Activated CD8-positive, alpha-beta memory T cell treated with anti-CD3 and anti-CD28 coated beads, Interleukin-2, amount 50 U/mL, for 24 hours (primary cell): ENCODE data around the gene MYOM1.
A peak's percentile ranks its signal among the peaks of the same experiment; 100 is the strongest.
"Not testable (repeated sequence)": the region's sequence is repeated elsewhere in the genome, so short reads cannot be mapped to it uniquely, and the experiment has no call there.

Experiments
- DNase-seq: peaks from one replicate; pipeline ENCODE4 v3.0.0-alpha.2; 2020; ENCODE audit errors: extremely low read depth

MYOM1 gene

DNA sequence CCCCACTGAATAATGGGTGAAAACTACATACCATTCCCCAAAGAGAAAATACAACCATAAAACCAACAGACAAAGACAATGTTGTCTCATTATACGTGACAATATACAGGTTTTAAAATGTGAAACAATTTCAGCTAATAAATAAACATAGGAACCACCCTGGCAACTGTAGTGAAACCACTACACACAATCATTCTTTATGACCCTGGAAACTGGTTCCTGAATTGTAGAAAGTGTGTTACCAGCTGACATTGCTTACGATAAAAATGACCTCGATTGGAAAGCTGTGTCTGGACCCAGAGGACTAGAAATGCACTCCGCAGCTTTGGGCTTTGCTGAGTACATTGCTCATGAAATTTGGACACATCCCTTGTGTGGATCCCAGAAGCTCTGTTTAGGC, 132.9 kb downstream of the MYOM1 start:
- no peak for DNase-seq

DNA sequence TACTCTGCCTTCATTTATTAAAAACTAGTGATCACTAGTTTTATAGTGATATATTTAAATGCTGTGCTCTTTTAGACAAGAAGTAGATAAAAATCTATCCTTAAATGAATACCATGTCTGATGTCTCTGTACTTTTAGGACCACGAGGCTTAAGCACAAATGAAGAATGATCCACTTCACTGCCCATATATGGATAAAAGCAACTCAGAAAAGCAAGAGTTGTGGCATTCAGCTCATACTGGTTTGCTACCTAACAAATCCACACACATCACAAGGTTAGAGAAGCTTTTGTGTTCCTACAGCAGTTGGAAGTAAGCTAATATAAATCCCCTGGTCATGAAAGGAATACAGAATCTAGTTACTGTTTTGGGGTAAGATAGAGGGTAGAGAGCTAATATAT, 134.2 kb downstream of the MYOM1 start:
- DNase-seq = no peak

DNA sequence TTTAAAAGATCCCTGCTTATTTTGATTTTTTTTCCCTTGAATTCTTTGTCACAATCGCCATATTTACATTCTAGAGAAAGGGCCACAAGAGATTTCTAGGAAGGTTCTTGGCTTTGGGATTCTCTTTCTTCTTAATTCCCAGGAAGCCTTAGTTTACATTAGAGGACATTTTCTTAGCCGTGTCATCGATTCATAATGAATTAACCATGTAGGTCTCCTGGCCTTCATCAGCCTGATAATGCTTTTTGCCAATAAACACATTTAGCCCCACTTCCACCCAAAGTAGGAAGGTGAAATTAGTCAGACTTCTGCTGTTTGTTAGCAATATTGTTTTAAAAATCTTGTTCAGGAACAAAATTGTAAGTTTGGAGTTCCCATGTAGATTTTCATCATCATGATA, 135.6 kb downstream of the MYOM1 start:
- no peak for DNase-seq

DNA sequence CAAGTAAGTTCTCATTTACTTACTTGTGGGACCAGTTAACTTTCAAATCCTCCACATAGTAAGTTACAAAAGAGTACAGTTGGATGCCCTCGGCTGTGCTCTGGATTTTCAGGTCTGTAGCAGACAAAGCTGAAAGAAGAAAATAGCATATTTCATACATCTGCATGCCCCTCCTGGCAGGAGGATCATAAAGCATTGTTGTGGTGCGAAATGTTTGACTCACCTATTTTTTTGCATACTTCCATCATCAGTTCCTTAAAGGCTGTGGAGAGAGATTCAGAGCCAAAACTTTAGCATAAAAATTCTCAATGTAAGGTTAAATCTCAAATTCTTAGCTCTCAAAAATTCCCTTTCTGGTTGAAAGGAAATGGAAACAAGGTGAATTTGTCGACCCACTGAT, 136.0 kb downstream of the MYOM1 start:
- no peak for DNase-seq

DNA sequence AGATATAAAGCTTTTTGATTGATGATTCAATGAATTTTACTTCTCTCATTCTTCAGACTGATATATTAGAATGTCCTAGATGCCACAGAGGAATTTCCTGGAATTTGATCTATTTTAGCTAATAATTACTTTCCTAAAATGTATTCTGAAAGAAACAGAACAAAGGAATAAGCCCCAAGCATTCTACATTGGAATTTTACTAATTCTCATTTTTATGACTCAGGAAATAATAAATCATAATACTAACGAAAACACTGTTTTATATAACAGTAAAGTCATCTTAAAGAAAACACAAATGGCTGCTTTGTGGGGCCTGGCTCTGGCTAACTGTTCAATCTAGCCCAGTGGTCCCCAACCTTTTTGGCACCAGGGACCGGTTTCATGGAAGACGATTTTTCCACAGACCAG, 138.2 kb downstream of the MYOM1 start:
- DNase-seq = no peak

DNA sequence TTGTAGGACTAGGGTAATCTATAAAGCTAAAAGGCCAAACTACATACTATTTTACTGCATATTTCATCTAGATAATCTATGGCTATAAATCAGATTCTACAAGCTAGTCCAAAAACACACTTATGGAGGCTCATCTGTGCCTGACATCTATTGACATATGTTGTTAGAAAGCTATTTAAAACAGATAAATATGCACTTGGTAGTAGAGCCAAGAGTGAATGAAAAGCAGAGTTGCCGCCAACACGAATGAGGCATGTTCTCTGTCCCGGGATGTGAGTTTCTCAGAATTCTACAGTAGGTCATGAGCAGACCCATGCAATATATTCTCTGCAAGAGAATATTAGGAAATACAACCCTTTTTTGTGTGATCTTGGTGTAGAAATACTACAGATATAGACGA, 140.1 kb downstream of the MYOM1 start:
- no peak for DNase-seq

DNA sequence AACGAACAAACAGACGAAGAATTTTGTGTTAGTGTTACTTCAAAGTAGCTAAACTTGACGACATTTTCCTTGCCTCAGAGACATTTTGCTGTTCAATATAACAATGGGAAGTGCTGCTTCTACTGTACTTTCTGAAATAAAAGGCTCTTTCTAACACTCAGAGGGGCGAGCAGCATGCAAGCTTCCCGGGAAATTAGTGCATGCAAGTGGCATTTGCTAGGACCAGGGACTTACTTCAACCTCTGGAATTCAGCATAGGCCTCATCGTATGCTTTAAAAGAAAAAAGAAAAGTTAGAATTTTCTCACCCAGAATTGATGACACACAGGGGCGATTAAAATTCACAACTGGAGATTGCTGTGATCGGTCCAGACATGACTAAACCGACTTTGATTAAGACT, 144.3 kb downstream of the MYOM1 start:
- no peak for DNase-seq

DNA sequence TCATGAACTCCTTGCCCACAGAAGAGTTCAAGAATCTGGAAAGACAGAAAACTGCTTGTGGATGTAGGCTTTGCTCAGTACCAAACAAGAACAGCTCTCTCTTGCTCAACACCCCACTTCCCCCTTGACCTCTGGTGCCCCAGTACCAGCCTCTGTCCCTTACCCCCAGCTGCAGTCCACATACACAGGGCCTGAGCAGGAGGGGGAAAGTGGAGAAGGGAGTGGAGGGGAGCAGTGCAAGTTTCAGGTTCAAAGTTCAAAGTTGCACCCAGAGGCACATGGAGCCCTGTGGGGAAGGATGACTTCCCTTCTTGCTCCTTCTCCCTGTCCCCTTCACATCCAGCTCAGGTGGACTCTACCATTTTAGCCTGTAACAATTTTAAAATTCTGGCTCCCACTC, 145.7 kb downstream of the MYOM1 start:
- DNase-seq = no peak

DNA sequence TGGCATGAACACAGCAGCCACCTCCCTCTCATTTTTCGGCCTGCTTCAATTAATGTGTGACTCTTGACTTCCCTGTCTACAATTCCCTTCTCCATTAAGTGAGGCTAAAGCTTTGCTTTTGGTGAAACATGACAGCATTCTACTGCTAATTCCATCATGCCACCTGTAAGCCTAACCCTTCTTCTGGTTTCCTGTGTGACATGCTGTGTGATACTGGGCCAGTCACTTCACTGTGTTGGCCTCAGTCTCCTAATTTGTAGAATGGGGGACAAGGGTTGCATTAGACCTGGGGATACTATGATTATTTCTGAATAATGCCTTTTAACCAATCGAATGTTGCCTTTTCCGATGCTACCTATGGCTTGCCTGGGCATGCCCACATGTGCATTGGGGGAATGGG, 146.4 kb downstream of the MYOM1 start:
- not testable (repeated sequence) for DNase-seq

DNA sequence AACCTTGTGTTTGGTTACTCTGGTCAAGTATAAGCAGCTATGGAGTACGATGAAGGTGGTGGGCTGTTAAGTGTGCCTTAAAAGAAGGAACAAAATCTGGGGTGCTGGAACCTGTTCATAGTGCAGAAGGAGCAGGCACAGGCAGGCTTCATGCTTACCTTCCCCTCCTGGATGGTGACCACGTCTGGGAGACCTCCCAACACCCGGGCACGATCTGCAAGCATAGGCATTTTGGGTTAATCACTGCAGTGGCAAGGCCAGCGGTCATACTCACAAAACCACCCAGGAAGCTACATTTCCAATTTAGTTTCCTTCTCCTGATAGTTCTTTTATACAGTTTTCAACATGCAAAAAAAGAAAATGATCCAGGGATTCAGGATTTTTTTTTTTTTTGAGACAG, 148.1 kb downstream of the MYOM1 start:
- no peak for DNase-seq

DNA sequence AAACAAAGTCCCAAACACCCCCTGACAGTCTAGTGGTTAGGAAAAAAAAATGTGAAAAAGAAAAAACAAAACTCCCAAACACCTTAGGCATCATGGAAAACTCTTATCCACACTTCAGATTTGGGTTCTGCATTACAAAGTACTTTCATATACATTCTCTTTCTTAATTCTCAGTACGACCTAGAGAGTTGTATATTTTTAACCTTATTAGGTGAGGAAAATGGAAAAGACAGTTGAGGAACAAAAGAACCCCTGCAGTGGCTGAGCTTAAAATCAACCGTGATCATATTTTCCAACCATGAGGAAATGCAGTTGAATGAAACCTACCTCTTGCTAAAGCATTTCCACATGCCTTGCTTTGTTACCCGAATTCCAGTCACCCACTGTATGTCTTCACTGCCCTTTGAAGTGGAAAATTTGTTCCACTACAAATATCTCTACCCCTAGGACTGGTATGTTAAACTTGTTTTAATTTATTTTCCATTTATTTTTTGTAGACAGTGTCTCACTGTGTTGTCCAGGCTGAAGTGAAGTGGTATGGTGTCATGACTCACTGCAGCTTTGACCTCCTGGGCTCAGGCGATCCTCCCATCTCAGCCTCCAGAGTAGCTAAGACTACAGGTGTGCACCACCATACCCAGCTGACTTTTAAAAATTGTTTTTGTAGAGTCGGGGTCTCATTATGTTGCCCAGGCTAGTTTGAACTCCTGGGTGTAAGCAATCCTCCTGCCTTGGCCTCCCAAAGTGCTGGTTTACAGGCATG, 149.9 kb downstream of the MYOM1 start:
- DNase-seq = no peak

DNA sequence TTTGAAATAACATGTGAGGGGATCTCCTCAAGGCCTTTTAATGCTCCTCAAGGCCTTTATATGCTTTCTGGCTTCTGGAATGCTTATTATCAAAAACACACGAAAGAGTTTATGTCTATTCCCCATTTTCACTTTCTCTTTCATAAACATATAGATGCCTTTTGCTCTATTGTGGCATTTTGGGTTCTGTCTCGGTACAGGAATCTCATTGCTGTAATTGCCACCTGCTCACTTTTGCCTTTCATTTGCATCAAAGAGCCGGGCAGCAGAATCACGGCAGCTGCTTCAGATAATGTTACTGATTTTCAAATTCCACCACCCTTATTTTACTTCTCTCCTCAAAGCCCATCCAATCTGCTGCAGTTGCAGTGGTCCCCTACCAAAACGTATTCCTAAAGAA, 152.0 kb downstream of the MYOM1 start:
- DNase-seq = no peak

DNA sequence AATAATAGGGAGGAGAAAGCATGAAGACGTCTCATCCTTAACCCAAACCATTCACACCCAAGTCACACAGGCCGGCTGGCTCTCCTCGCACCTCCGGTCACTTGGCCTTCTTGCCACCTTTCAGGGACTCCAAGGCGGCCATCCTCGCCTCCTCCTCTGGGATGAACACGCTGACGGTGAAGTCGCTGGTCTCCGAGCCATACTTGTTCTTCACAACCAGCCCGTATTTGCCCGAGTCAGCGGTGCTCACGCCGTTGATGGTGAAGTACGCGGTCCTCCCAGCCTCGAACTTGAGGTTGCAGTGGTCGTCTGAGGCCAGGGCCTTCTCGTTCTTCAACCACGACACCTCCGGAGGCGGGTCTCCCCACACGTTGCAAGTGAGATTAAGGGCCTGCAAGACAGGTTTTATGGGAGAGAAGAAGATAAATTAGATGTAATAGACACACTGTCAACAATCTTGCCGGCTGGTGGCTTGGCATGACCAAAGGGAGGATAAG, 152.6 kb downstream of the MYOM1 start:
- no peak for DNase-seq

DNA sequence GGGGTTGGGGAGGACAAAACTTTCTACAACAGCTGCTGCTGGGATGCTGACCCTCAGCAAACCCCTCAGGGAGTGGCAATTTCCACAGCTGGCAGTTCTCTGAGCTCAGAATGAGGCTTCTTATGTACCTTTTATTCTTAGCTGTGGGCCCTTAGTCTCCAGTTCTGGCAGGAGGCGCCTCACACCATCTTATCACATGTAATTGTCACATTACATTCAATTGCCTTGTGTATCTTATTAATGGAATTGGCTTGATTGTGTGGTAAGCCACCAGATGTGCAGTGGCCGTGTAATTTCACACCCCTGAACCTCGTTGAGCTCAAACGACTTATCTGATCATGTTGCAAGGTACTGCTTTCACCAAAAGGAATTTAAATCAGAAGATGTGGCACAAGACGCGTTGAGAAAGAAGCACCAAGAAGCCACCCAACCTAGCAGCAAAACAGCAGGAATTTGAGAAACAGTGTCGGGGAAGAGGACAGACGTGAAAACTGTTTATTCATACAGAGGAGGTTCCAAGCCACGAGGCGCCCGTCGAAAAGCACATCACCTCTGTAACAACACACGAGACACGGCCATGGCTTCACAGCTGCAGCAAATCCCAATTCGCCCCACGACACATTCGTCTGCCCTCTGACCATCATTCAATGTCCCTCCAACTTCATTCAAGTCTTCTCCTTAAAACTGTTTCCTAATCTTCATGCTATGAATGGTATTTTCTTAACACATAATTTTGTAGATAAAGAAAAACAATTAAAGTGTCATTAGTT, 153.2 kb downstream of the MYOM1 start:
- no peak for DNase-seq

DNA sequence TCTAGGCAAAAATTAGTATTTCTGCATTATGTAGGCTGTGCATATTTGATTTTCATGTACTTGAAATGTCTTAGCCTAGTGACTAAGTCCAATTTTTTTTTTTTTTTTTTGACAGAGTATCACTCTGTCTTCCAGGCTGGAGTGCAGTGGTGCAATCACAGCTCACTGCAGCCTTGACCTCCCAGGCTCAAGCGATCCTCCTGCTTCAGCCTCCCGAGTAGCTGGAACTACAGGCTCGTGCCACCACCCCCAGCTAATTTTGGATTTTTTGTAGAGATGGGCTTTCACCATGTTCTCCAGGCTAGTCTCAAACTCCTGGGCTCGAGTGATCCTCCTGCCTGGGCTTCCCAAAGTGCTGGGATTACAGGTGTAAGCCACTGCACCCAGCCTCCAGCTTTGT, 156.0 kb downstream of the MYOM1 start:
- not testable (repeated sequence) for DNase-seq

DNA sequence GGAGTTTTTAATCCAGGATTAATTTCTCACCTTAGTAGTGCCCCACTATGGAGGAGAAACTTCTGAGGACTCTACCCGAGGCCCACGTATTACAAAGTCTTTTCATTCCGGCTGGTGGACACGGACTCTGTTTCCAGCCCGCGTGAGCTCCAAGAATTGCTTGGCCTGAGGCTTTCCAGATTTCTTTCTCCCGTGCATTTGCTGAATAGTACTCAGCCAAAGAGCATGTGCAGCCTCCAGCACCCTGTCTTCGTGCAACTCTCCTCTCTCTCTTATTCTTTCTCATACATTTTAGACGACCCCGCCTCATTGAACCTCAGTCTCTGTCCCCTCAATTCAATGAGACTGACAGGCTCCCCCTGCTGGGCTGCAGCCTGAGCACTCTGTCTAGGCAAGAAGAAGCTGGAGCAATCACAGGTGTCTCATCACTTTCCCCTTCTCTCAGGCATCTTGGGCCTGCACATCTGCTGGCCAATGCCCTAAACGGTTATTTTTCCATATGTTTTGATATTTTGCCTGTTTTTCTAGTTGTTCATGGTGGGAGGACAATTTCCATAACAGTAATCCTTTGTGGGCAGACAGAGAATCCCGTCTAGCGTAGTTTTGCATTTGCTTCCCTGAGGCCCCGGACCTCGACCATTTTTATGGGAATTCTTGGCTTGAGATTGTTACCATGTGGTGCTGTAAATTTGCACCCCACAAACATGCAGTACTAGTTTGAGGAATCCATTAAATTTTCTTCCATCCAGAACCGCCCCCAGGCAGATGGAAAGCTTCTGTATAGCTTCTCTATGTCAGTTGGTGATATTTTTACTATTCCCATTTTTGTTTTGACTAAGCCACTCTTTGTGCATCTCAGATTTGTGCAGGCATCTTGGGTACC, 156.7 kb downstream of the MYOM1 start:
- peak; percentile 43 for DNase-seq

DNA sequence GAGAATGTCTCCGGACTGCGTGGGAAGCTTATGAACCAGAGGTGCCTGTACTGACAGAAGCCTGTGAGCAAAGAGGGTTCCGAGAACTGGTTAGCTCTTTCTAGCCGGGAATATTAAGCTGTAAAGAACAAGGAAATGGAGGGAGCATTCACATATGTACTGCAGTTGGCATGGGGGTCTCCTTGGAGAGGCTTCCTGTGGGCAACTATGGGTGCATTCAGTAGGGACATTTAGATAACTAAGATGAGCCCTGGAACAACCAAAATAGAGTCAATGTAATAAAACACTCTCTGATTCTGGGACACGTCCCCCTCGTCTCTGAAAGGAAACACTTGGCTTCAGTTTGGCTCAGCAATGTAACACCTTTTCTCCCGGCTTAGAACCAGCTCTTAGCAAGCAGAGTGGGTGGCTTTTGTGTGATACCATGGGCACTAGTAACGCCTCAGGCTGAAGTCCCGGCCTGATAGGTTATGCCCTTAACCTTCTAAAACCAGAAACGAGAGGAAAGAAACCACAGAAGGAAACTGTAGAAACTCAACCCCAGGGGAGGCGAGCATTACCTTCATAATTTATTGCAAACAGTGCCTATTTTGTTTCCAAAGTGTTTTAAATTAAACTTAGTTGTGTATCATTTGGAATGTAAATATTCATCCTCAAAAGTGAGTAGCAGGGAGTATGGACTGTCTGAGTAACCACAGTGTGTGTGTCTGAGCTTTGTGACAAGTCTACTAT, 158.0 kb downstream of the MYOM1 start:
- no peak for DNase-seq

DNA sequence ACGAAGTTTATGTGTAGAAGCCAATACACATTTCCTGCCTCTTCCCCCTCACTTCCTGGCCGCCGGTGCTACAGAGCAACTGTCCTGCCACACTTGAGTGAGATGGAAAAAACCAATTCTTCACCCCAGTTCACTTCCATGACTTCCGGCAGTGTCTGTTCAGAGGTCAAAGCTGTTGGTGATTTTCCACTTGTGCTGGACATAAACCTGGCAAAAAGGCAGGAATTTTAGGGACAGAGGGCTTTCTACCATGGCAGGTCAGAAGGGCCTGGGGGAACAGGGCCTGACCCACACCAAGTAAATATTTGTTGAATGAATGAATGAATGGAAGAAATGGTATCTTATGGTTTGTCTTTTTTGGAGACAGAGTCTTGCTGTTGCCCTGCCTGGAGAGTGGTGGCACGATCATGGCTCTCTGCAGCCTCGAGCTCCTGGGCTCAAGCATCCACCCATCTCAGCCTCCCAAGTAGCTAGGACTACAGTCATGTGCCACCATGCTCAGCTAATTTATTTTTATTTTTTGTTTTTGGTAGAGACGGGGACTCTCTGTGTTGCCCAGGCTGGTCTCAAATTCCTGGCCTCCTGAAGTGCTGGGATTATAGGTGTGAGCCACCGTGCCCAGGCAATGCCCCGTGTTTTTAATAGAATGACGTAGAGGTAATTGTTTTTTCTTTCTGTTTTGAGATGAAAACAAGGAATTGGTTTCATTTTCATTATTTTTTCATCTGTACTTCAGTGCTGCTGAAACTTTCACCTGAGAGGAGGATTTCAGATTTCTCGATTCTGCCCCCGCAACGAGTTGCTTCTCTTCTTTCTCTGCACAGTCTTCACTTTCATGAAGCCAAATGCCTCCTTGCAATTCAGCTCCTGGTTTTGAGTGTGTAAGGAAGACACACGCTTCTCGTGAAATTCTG, 158.8 kb downstream of the MYOM1 start:
- DNase-seq = no peak

DNA sequence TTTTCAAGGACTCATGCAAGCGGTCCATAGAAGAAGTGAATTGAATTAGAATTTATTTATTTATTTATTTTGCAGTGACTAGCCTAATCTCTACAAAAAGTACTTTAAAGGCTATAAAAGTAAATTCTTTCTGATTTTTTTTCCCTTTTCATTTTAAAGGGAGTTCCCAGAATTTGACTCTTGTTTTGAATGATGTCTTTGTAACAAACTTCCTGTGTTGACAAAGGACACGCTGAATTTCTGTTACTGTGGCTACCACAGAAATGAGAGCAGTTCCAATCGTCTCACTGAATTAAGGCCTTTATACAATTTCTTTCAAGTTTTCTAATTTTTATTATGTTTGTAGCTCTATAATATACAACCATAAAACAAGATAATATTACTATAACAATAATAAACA, 160.5 kb downstream of the MYOM1 start:
- no peak for DNase-seq
